H1 (cell line): ENCODE results near the gene WRAP73. TPM values are rescaled to one million over a fixed set of nuclear protein-coding genes. Genes with fewer than 3 reads are reported as not detected.

Source experiments
- CTCF ChIA-PET: fragments of 300-600 bp; sonication (Branson Sonifier 250); formaldehyde crosslinking; loops from one replicate; lab custom pipeline; 2021; ENCODE audit not compliant: partially characterized antibody; lab: Charles Lee
- POLR2A ChIA-PET: fragments of 300-600 bp; sonication (Branson Sonifier 250); formaldehyde crosslinking; loops from one replicate; lab custom pipeline; 2021; ENCODE audit warnings: inconsistent platforms; ENCODE audit not compliant: partially characterized antibody; lab: Charles Lee
- DNase-seq, 2 experiments: peaks; one replicate each; pipeline versions ENCODE4 v3.0.0 to v3.0.0-alpha.2; 2010 to 2022; ENCODE audit warnings: low spot score in 2 of 2, low read depth in 1 of 2, mixed read lengths in 1 of 2
- FAIRE-seq: peaks from 2 replicates; lab custom pipeline; 2011; peaks lifted over from hg19 to GRCh38; lab: Jason Lieb, UNC
- H2AFZ ChIP-seq: 2 replicates; pipeline ENCODE4 v1.8.1; 2012; ENCODE audit warnings: low read length, inconsistent platforms
- H2AK5ac ChIP-seq: 2 replicates; pipeline ENCODE4 v1.6.1; 2013; ENCODE audit warnings: low read depth, low read length
- H2BK120ac ChIP-seq: replicated peaks from 2 replicates; pipeline ENCODE3; 2013; ENCODE audit warnings: low read depth, low read length, inconsistent platforms
- H2BK12ac ChIP-seq: 2 replicates; pipeline ENCODE4 v1.6.1; 2013; ENCODE audit warnings: low read depth, low read length
- H2BK15ac ChIP-seq: 2 replicates; pipeline ENCODE4 v1.6.1; 2013; ENCODE audit warnings: low read length
- H2BK20ac ChIP-seq: 2 replicates; pipeline ENCODE4 v1.6.1; 2013; ENCODE audit warnings: low read length
- H2BK5ac ChIP-seq: 2 replicates; pipeline ENCODE4 v1.6.1; 2013; ENCODE audit warnings: low read depth, low read length
- H3K14ac ChIP-seq: 2 replicates; pipeline ENCODE4 v1.6.1; 2013; ENCODE audit warnings: inconsistent platforms; ENCODE audit not compliant: insufficient read length
- H3K18ac ChIP-seq: 2 replicates; pipeline ENCODE4 v1.6.1; 2013; ENCODE audit warnings: low read length; ENCODE audit errors: extremely low read depth
- H3K23ac ChIP-seq: 2 replicates; pipeline ENCODE4 v1.6.1; 2013; ENCODE audit warnings: inconsistent platforms; ENCODE audit not compliant: insufficient read length
- H3K23me2 ChIP-seq: 2 replicates; pipeline ENCODE4 v1.6.1; 2013; ENCODE audit warnings: low read depth, low read length
- H3K27ac ChIP-seq: 2 replicates; pipeline ENCODE4 v1.6.1; 2011; ENCODE audit warnings: low read depth, low read length, inconsistent platforms
- H3K27me3 ChIP-seq, 4 experiments: replicated peaks in 1 of 4; 1 replicate in 1 of 4; 2 replicates in 3 of 4; pipeline versions ENCODE4 v1.6.1 to v1.8.1; 2011 to 2013; ENCODE audit warnings: low read length in 3 of 4, mild to moderate bottlenecking in 3 of 4, inconsistent platforms in 2 of 4, mixed read lengths in 2 of 4, moderate library complexity in 1 of 4; ENCODE audit not compliant: control insufficient read depth in 3 of 4, insufficient read depth in 3 of 4; ENCODE audit errors: extremely low read depth in 1 of 4
- H3K36me3 ChIP-seq, 4 experiments: 2 replicates each; pipeline versions ENCODE4 v1.6.1 to v1.8.1; 2011 to 2013; ENCODE audit warnings: mild to moderate bottlenecking in 4 of 4, low read length in 3 of 4, moderate library complexity in 2 of 4, control low read depth in 1 of 4, inconsistent platforms in 1 of 4; ENCODE audit not compliant: insufficient read depth in 4 of 4, control insufficient read depth in 2 of 4
- H3K4ac ChIP-seq: replicated peaks from 2 replicates; pipeline ENCODE3; 2013; ENCODE audit warnings: low read length, low read depth, mixed read lengths, inconsistent platforms; ENCODE audit not compliant: insufficient read length
- H3K4me1 ChIP-seq, 4 experiments: replicated peaks in 1 of 4; 1 replicate in 1 of 4; 2 replicates in 3 of 4; pipeline versions ENCODE4 v1.6.1 to v1.8.1; 2011 to 2013; ENCODE audit warnings: low read length in 3 of 4, inconsistent platforms in 2 of 4, mixed read lengths in 1 of 4; ENCODE audit not compliant: insufficient read depth in 4 of 4, control insufficient read depth in 3 of 4
- H3K4me2 ChIP-seq, 2 experiments: 2 replicates each; pipeline versions ENCODE4 v1.6.1 to v1.8.1; 2011 to 2013; ENCODE audit warnings: low read depth in 2 of 2, low read length in 2 of 2, control low read depth in 1 of 2, inconsistent platforms in 1 of 2, mild to moderate bottlenecking in 1 of 2; ENCODE audit not compliant: insufficient read depth in 1 of 2
- H3K4me3 ChIP-seq, 4 experiments: fragments of 200-600, 300-600 bp in 1 of 4; sonication (generic), shearing (Covaris generic), sonication (Bioruptor Twin) in 1 of 4; 2 replicates each; pipeline versions ENCODE4 v1.5.1 to v1.8.1; 2011 to 2016; ENCODE audit warnings: low read length in 4 of 4, low read depth in 3 of 4, control low read depth in 2 of 4, inconsistent platforms in 2 of 4, mild to moderate bottlenecking in 2 of 4, mixed read lengths in 1 of 4, moderate library complexity in 1 of 4; ENCODE audit not compliant: insufficient read depth in 2 of 4; ENCODE audit errors: extremely low read depth in 1 of 4
- H3K56ac ChIP-seq: replicated peaks from 2 replicates; pipeline ENCODE3; 2013; ENCODE audit warnings: low read depth, mild to moderate bottlenecking, mixed read lengths, low read length, inconsistent platforms; ENCODE audit not compliant: insufficient read length
- H3K79me1 ChIP-seq: 2 replicates; pipeline ENCODE4 v1.6.1; 2013; ENCODE audit warnings: low read depth, low read length, control low read depth
- H3K79me2 ChIP-seq, 2 experiments: 2 replicates each; pipeline versions ENCODE4 v1.6.1 to v1.8.1; 2012 to 2013; ENCODE audit warnings: low read length in 2 of 2, mild to moderate bottlenecking in 2 of 2, inconsistent platforms in 1 of 2; ENCODE audit not compliant: insufficient read depth in 2 of 2, control insufficient read depth in 1 of 2
- H3K9ac ChIP-seq, 4 experiments: replicated peaks in 1 of 4; 1 replicate in 1 of 4; 2 replicates in 3 of 4; pipeline versions ENCODE4 v1.6.1 to v1.8.1; 2011 to 2013; ENCODE audit warnings: low read depth in 3 of 4, low read length in 3 of 4, control low read depth in 2 of 4, mild to moderate bottlenecking in 2 of 4, moderate library complexity in 2 of 4, inconsistent platforms in 1 of 4; ENCODE audit errors: extremely low read depth in 1 of 4
- H3K9me3 ChIP-seq, 2 experiments: 2 replicates each; pipeline versions ENCODE4 v1.6.1 to v1.8.1; 2012 to 2013; ENCODE audit warnings: mild to moderate bottlenecking in 2 of 2, moderate library complexity in 2 of 2, control low read depth in 1 of 2, inconsistent platforms in 1 of 2, low read depth in 1 of 2, low read length in 1 of 2, mixed read lengths in 1 of 2; ENCODE audit not compliant: insufficient read depth in 2 of 2
- H4K20me1 ChIP-seq, 2 experiments: replicated peaks in 1 of 2; 2 replicates each; pipeline versions ENCODE3 to v1.8.1; 2011 to 2013; ENCODE audit warnings: inconsistent platforms in 2 of 2, low read length in 2 of 2, mild to moderate bottlenecking in 1 of 2; ENCODE audit not compliant: insufficient read depth in 2 of 2, control insufficient read depth in 1 of 2
- H4K5ac ChIP-seq: 2 replicates; pipeline ENCODE4 v1.6.1; 2013; ENCODE audit warnings: low read length, low read depth, mixed read lengths, inconsistent platforms; ENCODE audit not compliant: insufficient read length
- H4K8ac ChIP-seq: 2 replicates; pipeline ENCODE4 v1.8.0; 2013; ENCODE audit warnings: mild to moderate bottlenecking, moderate library complexity, low read length, inconsistent platforms; ENCODE audit not compliant: insufficient read depth; ENCODE audit errors: extremely low read depth
- H4K91ac ChIP-seq: replicated peaks from 2 replicates; pipeline ENCODE3; 2013; ENCODE audit warnings: low read length, mixed read lengths, inconsistent platforms; ENCODE audit not compliant: insufficient read length
- GABPA ChIP-seq: IDR thresholded peaks from 2 replicates; pipeline ENCODE4 v1.6.1; 2011; ENCODE audit warnings: mild to moderate bottlenecking, low read length, moderate library complexity, borderline replicate concordance; ENCODE audit not compliant: insufficient read depth
- KDM4A ChIP-seq: IDR thresholded peaks from one replicate; pipeline ENCODE4 v1.7.1; 2012; ENCODE audit warnings: low read depth, mild to moderate bottlenecking, moderate library complexity, low read length, inconsistent platforms; ENCODE audit not compliant: severe bottlenecking
- WGBS, 2 experiments: shearing (Covaris generic) in 1 of 2; methylation state at CpG; one replicate each; pipeline versions ENCODE4 v1.1.6 to v1.1.7; 2013 to 2015; ENCODE audit warnings: low lambda C conversion rate in 2 of 2, mixed read lengths in 2 of 2, inconsistent platforms in 1 of 2, low coverage in 1 of 2, missing lambda C conversion rate in 1 of 2; ENCODE audit not compliant: insufficient replicate concordance in 2 of 2, insufficient coverage in 1 of 2, insufficient read length in 1 of 2; ENCODE audit errors: extremely low coverage in 1 of 2, missing lambda C conversion rate in 1 of 2; 5-methylcytosine and 5-hydroxymethylcytosine counted together
- polyA plus RNA-seq, 7 experiments: library from polyadenylated mRNA; depleted of rRNA in 3 of 7; stranded (reverse) in 5 of 7; unstranded in 2 of 7; fragments of >200 nt in 5 of 7; fragments of 200-250 nt in 2 of 7; gene quantifications; 1 replicate in 5 of 7; 2 replicates in 1 of 7; 4 replicates in 1 of 7; pipeline versions ENCODE4 v1.2.1 to v1.2.3, GENCODE V29; 2011 to 2013; ENCODE audit warnings: missing spikeins in 2 of 7, mixed read lengths in 2 of 7
- total RNA-seq: library from RNA; stranded (reverse); fragmentation: NEBNext Ultra II Directional; extraction: Animal tissue kit (Norgen Biotek cat#: 25700); gene quantifications from 2 replicates; pipeline ENCODE4 v1.2.1, GENCODE V29; 2021

Gene WRAP73
- total and polyA plus RNA-seq, 2 of the 8 experiments (the other 6 are each of a cell fraction or from before 2014, with no cell fraction given): 30.3 to 50.7 TPM

DNA sequence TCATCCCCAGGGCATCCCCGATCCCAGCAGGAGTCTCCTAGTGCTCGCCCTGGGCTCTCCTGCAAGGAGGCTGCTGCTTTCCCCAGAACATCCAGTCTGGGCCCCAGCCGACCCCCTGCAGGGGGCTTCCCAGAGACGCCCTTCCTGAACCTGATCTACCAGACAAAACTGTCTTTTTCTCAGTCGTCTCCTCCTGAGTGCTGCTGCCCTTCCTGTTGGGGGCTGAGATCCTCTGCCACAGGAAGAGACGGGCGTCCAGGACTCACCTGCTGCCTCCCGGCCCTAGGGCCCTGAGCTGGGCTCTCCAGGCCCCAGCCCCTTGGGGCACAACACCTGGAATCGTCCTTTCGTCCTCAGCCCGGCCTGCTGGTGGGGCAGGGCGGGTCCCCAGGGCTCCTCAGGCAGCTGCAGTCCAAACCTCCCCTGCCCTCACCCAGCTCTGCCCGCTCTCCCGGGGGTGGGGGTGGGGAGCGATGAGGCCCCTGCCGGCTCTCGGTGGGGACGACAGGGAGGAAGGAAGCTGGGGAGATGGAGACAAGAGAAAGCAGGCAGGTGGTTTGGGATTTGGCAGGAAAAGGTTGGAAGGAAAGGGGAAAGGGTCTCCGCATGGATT lies 39.3 kb upstream of the WRAP73 start:
- no peaks in the 10 kb centered on the region for H3K79me2 ChIP-seq
- ChIA-PET CTCF (interaction anchor here (0.5 to 2.5 kb wide), 4 partner anchors 17 to 1165 kb away, joined by 3 to 8 read pairs (median 4); no protein-coding TSS in a partner anchor), POLR2A (interaction anchor here (2.3 kb wide), 1 partner anchor 38 kb away, joined by 6 read pairs; no protein-coding TSS in a partner anchor)
- H3K9me3 ChIP-seq: no peaks in the 10 kb centered on the region
- H3K56ac ChIP-seq: no peak overlapping the region
- no peak overlapping the region for H3K4ac ChIP-seq
- H2BK5ac ChIP-seq: 0 out of 2 replicates have a peak overlapping the region, but pooled peaks have one; percentile 8
- H2BK15ac ChIP-seq: peak overlapping the region; percentile 61; the same call in 1 of the 2 replicates
- H3K4me1 ChIP-seq: peaks cover 3 to 27% (median 15%) of the 10 kb centered on the region in 4 experiments
- H2BK20ac ChIP-seq: no peak overlapping the region
- no peak overlapping the region for H2BK12ac ChIP-seq
- H4K91ac ChIP-seq: no peak overlapping the region
- no peaks in the 10 kb centered on the region for H3K36me3 ChIP-seq
- H4K5ac ChIP-seq: no peak overlapping the region
- H3K27me3 ChIP-seq: peaks cover 0 to 12% (median 2%) of the 10 kb centered on the region in 4 experiments; a peak in 3 of 7 replicates
- H2AFZ ChIP-seq: no peak overlapping the region
- H3K27ac ChIP-seq: no peak overlapping the region
- TF ChIP-seq KDM4A (no peak), GABPA (0 out of 2 replicates have a peak, but pooled peaks have one; percentile 1)
- H3K79me1 ChIP-seq: no peaks in the 10 kb centered on the region; the same call in 1 of the 2 replicates
- H2AK5ac ChIP-seq: no peak overlapping the region
- H3K14ac ChIP-seq: no peak overlapping the region
- H4K8ac ChIP-seq: no peak overlapping the region
- 74% methylated on average over 13 of the region's 19 CpGs; no CpG with 5 or more reads in 1 of the 2 experiments for WGBS, 2 experiments
- H3K4me2 ChIP-seq: no peak overlapping the region
- H2BK120ac ChIP-seq: no peak overlapping the region
- H3K4me3 ChIP-seq: no peak overlapping the region; a peak in 1 of 8 replicates
- no peaks in the 10 kb centered on the region; the same call in 1 of the 2 replicates for H3K23me2 ChIP-seq
- H4K20me1 ChIP-seq: peaks cover 0 to 4% of the 10 kb centered on the region in 2 experiments
- H3K23ac ChIP-seq: no peak overlapping the region
- H3K9ac ChIP-seq: no peak overlapping the region
- FAIRE-seq (no peak), DNase-seq (no peak)
- H3K18ac ChIP-seq: 0 out of 2 replicates have a peak overlapping the region, but pooled peaks have one; percentile 43
